Measurements from ENCODE around the gene FAF1.

DNA sequence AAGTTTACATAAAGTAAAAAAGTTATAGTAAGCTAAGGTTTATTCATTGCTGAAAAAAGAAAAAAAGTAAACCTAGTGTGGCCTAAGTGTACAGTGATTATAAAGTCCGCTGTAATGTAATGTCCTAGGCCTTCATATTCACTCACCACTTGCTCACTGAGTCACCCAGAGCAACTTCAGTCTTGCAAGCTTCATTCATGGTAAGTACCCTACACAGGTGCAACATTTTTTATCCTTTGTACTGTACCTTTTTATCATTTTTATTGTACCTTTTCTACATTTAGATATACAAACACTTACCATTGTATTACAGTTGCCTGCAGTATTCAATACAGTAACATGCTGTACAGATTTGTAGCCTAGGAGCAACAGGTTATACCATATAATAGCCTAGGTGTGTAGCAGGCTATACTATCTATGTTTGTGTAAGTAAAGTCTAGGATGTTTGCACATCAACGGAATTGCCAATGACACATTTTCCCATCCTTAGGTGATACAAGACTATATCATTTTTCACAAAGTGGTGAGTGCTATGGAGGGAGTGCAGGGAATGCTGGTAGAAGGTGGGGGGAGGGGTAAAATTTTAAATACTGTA, 478.8 kb downstream of the FAF1 start:
- TF ChIP-seq, protein P1, sequence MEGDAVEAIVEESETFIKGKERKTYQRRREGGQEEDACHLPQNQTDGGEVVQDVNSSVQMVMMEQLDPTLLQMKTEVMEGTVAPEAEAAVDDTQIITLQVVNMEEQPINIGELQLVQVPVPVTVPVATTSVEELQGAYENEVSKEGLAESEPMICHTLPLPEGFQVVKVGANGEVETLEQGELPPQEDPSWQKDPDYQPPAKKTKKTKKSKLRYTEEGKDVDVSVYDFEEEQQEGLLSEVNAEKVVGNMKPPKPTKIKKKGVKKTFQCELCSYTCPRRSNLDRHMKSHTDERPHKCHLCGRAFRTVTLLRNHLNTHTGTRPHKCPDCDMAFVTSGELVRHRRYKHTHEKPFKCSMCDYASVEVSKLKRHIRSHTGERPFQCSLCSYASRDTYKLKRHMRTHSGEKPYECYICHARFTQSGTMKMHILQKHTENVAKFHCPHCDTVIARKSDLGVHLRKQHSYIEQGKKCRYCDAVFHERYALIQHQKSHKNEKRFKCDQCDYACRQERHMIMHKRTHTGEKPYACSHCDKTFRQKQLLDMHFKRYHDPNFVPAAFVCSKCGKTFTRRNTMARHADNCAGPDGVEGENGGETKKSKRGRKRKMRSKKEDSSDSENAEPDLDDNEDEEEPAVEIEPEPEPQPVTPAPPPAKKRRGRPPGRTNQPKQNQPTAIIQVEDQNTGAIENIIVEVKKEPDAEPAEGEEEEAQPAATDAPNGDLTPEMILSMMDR (conservative IDR thresholded peaks at IDR 0.05; ENCODE audit: low read length), result no peak
- TF ChIP-seq EZH2phosphoT487 (IDR thresholded peaks at IDR 0.05; ENCODE audit: borderline replicate concordance, low read depth, low read length), result no peak

Measured in OCI-LY7 (cell line).